ENCODE measurements around the gene TCF3.

- TF ChIP-seq POLR2AphosphoS5 (IDR thresholded peaks at IDR 0.05; ENCODE audit: low read depth, low read length): no peak
- TF ChIP-seq POLR2A (IDR thresholded peaks at IDR 0.05; ENCODE audit: low read depth, low read length): no peak
Observed at GRCh38 chr19:1699998-1700732, 47.8 kb upstream of the TCF3 start.
